Thymus (tissue), 11 donors: ENCODE data around the gene GOLGA5. TPM values are rescaled to one million over a fixed set of nuclear protein-coding genes. Genes with fewer than 3 reads are reported as not detected.

Source experiments
- DNase-seq, 9 donors: peaks; one replicate each; pipeline ENCODE4 v3.0.0-alpha.2; 2013; ENCODE audit warnings: low spot score in 9 of 9, low read depth in 6 of 9, missing footprints in 1 of 9
- H3K27ac ChIP-seq, 2 donors: one replicate each; pipeline ENCODE4 v1.5.1; 2013; ENCODE audit warnings: control low read depth in 1 of 2, low read depth in 1 of 2, low read length in 1 of 2, mild to moderate bottlenecking in 1 of 2, moderate library complexity in 1 of 2
- H3K27me3 ChIP-seq, 2 donors: one replicate each; pipeline ENCODE4 v1.5.1; 2013; ENCODE audit warnings: low read length in 1 of 2; ENCODE audit not compliant: control insufficient read depth in 2 of 2, insufficient read depth in 1 of 2
- H3K36me3 ChIP-seq, 2 donors: one replicate each; pipeline ENCODE4 v1.5.1; 2013; ENCODE audit warnings: low read length in 1 of 2, mild to moderate bottlenecking in 1 of 2, moderate library complexity in 1 of 2; ENCODE audit not compliant: control insufficient read depth in 2 of 2, insufficient read depth in 2 of 2
- H3K4me1 ChIP-seq, 2 donors: one replicate each; pipeline ENCODE4 v1.5.1; 2013; ENCODE audit warnings: low read length in 2 of 2; ENCODE audit not compliant: control insufficient read depth in 2 of 2, insufficient read depth in 2 of 2
- H3K4me3 ChIP-seq, 2 donors: one replicate each; pipeline ENCODE4 v1.5.1; 2013; ENCODE audit warnings: low read length in 2 of 2, control low read depth in 1 of 2, mild to moderate bottlenecking in 1 of 2
- H3K9me3 ChIP-seq, 2 donors: one replicate each; pipeline ENCODE4 v1.5.1; 2013; ENCODE audit warnings: low read length in 1 of 2, mild to moderate bottlenecking in 1 of 2; ENCODE audit not compliant: control insufficient read depth in 2 of 2, insufficient read depth in 1 of 2
- WGBS: extraction: QIAGEN DNeasy Blood & Tissue Kit; methylation state at CpG from one replicate; pipeline ENCODE4 v1.1.7; 2013; 5-methylcytosine and 5-hydroxymethylcytosine counted together
- polyA plus RNA-seq: library from polyadenylated mRNA; stranded (reverse); fragments of 200-250 nt; gene quantifications from one replicate; pipeline ENCODE4 v1.2.3, GENCODE V29; 2013
- total RNA-seq: library from RNA; stranded (reverse); fragments of 120-200 nt; gene quantifications from one replicate; pipeline ENCODE4 v1.2.4, GENCODE V29; 2013
- donor health status: healthy.

The GOLGA5 gene
- total and polyA plus RNA-seq, 2 donors = 22.7 to 30.3 TPM

GRCh38 chr14:92880851-92881250 is 86.7 kb downstream of the GOLGA5 start:
- Histone ChIP-seq H3K36me3 (no peaks in the 10 kb centered on the region), H3K27ac (no peak overlapping the region), H3K4me1 (no peaks in the 10 kb centered on the region), H3K9me3 (no peaks in the 10 kb centered on the region), H3K27me3 (peaks cover 0 to 37% of the 10 kb centered on the region in 2 donors), H3K4me3 (no peak overlapping the region)
- no peak for DNase-seq
- WGBS = 55% methylated on average over 12 of the region's 12 CpGs

GRCh38 chr14:92883066-92883465 is 89.0 kb downstream of the GOLGA5 start:
- Histone ChIP-seq H3K4me3 (no peak overlapping the region), H3K9me3 (no peaks in the 10 kb centered on the region), H3K27me3 (peaks cover 0 to 37% of the 10 kb centered on the region in 2 donors), H3K27ac (no peak overlapping the region), H3K36me3 (no peaks in the 10 kb centered on the region), H3K4me1 (no peaks in the 10 kb centered on the region)
- DNase-seq = no peak
- 96% methylated on average over 5 of the region's 5 CpGs for WGBS

GRCh38 chr14:92884410-92884809 is 90.3 kb downstream of the GOLGA5 start:
- no peaks in the 10 kb centered on the region for H3K36me3 ChIP-seq
- H3K4me3 ChIP-seq = no peak overlapping the region
- 90% methylated on average over 3 of the region's 3 CpGs for WGBS
- H3K27ac ChIP-seq = no peak overlapping the region
- DNase-seq = no peak
- H3K4me1 ChIP-seq = no peaks in the 10 kb centered on the region
- no peaks in the 10 kb centered on the region for H3K9me3 ChIP-seq
- H3K27me3 ChIP-seq = peaks cover 0 to 27% of the 10 kb centered on the region in 2 donors

DNA sequence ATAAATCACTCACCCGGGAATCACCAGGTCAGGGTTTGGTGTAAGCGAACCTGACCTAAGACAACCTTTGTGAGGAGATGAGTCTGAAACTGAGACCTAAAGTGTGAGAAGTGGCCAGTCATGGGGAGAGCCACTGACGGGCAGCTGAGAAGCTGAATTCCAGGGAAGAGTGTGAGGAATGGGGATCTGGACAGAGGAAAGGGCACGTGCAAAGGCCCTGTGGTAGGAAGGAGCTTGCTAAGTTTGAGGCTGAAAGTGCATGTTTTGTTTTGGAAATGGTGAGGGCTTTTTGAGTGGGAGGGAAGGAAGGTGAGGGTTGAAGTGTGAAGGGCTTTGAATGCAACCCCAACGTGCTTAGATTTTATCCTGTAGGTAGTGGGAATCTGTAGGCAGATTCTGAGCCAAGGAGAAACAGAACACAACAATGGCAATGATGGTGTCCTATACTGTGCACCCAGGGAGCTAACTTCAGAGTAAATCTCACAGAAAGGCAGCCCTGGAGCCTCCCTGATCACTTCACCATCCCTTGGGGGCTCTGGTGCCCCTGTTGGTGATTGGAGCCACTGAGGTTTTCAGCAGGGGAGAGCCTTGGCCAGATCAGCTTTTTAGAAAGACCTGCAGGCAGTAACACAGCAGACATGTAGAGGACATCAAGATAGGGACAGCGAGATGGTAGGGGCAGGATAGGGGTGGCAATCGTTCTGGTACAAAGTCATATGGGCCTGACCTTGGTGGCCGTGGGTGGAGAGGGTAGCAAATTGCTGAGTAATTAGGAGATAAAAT is 91.4 kb downstream of the GOLGA5 start:
- no peak overlapping the region for H3K27ac ChIP-seq
- H3K27me3 ChIP-seq = peaks cover 0 to 17% of the 10 kb centered on the region in 2 donors
- DNase-seq = no peak
- H3K9me3 ChIP-seq = no peaks in the 10 kb centered on the region
- no peaks in the 10 kb centered on the region for H3K36me3 ChIP-seq
- no peak overlapping the region for H3K4me3 ChIP-seq
- 88% methylated on average over 8 of the region's 8 CpGs for WGBS
- no peaks in the 10 kb centered on the region for H3K4me1 ChIP-seq

DNA sequence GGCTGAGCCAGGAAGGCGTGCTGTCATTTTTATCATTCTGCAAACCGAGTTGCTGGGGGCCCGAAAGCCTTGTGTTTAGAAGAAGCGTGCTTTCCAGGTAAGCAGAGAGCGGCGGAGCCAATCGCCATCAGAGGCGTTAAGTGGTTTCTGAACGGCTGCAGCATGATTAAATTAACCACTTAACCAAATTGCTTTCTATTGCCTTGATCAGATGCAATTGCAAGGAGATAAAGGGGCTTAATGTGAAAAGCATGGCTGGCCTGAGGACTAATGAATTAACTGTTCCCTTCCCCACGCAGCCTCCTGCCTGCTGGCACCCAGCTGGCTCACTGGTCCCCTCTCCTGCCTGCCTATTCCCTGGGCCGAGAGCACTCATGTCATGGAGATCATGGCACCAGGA is 92.2 kb downstream of the GOLGA5 start:
- Histone ChIP-seq H3K9me3 (no peaks in the 10 kb centered on the region), H3K27me3 (peaks cover 0 to 8% of the 10 kb centered on the region in 2 donors), H3K27ac (no peak overlapping the region), H3K4me1 (no peaks in the 10 kb centered on the region), H3K4me3 (no peak overlapping the region), H3K36me3 (no peaks in the 10 kb centered on the region)
- WGBS = 81% methylated on average over 11 of the region's 11 CpGs
- DNase-seq = no peak

DNA sequence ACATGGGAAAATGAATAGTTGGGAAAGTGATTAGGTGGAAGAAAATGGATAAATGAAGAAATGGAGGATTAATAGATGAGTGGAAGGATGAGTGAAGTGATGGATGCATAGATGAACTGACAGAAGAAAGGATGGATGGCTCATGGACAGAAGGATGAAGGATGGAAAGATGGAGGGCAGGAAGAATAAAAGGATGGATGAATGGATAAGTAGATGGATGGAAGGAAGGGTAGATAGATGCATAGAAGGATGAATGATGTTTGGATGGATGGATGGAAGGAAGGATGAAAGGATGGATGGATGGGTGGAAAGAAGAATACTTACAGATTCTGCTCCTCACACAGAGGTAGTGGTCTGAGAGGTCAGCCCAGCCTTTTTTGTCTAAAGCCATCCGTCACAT is 93.1 kb downstream of the GOLGA5 start:
- Histone ChIP-seq H3K4me3 (no peak overlapping the region), H3K9me3 (no peaks in the 10 kb centered on the region), H3K27me3 (peaks cover 0 to 4% of the 10 kb centered on the region in 2 donors), H3K36me3 (no peaks in the 10 kb centered on the region), H3K27ac (no peak overlapping the region), H3K4me1 (no peaks in the 10 kb centered on the region)
- WGBS = 94% methylated on average over 1 of the region's 1 CpG
- DNase-seq = no peak

GRCh38 chr14:92888896-92889295 is 94.8 kb downstream of the GOLGA5 start:
- Histone ChIP-seq H3K27ac (no peak overlapping the region), H3K9me3 (no peaks in the 10 kb centered on the region), H3K36me3 (no peaks in the 10 kb centered on the region), H3K27me3 (peaks cover 0 to 4% of the 10 kb centered on the region in 2 donors), H3K4me3 (no peak overlapping the region), H3K4me1 (no peaks in the 10 kb centered on the region)
- no peak for DNase-seq

Other genes starting within 250 kb of the GOLGA5 start
- gene LGMN, start 45.7 kb upstream of the GOLGA5 start, total RNA-seq = 109 TPM
- 230 TPM for gene LGMN, start 45.7 kb upstream of the GOLGA5 start, polyA plus RNA-seq
- gene CHGA, start 128.8 kb downstream of the GOLGA5 start, total RNA-seq = 0.71 TPM
- 4.3 TPM for gene CHGA, start 128.8 kb downstream of the GOLGA5 start, polyA plus RNA-seq